Measurements from ENCODE around the gene BCL2L14.
"Not testable (repeated sequence)": the region's sequence is repeated elsewhere in the genome, so short reads cannot be mapped to it uniquely, and the experiment has no call there.

The BCL2L14 gene

GRCh38 chr12:12107678-12108077, 36.9 kb downstream of the BCL2L14 start:
- no peak for DNase-seq (ENCODE audit: low read depth, low spot score)
- H3K9ac ChIP-seq (ENCODE audit: insufficient read length), result no peak overlapping the region
- H3K9me3 ChIP-seq (ENCODE audit: low read depth, low read length), result peaks cover 9% of the 10 kb centered on the region; the same call in 1 of the 2 replicates
- no peak for TF ChIP-seq FOXP2 (optimal IDR thresholded peaks at IDR 0.05; ENCODE audit: control extremely low read depth, extremely low read length, insufficient read depth)
- no peak for TF ChIP-seq POLR2AphosphoS5 (IDR thresholded peaks at IDR 0.05; ENCODE audit: borderline replicate concordance, low read depth, low read length)
- no peak for TF ChIP-seq EZH2 (IDR thresholded peaks at IDR 0.05)
- H3K4me3 ChIP-seq, result no peak overlapping the region
- no peaks in the 10 kb centered on the region; the same call in 1 of the 2 replicates for H3K36me3 ChIP-seq (ENCODE audit: insufficient read depth, low read length)
- H3K27ac ChIP-seq, result no peak overlapping the region

DNA sequence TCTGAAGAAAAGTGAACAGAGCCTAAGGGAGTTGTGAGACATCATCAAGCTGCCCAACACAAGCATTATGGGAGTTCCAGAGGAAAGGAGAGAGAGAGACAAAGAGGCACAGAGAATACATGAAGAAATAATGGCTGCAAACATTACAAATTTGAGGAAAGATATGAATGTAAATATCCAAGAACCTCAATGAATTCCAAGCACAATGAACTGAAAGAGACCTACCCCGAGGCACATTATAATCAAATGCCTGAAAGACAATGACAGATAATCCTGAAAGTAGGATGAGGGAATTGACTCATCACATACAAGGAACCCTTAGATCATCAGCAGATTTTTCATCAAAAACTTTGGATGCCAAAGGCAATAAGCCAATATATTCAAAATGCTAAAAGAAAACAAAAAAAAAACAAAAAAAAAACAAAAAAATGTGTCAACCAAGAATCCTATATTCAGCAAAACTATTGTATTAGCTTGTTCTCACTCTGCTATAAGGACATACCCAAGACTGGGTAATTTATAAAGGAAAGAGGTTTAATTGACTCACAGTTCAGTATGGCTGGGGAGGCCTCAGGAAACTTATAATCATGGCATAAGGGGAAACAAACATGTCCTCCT, 37.8 kb downstream of the BCL2L14 start:
- Histone ChIP-seq H3K36me3 (ENCODE audit: insufficient read depth, low read length) (no peaks in the 10 kb centered on the region; the same call in 1 of the 2 replicates), H3K4me3 (no peak overlapping the region), H3K9ac (ENCODE audit: insufficient read length) (no peak overlapping the region), H3K27ac (no peak overlapping the region), H3K9me3 (ENCODE audit: low read depth, low read length) (peaks cover 9% of the 10 kb centered on the region; the same call in 1 of the 2 replicates)
- TF ChIP-seq EZH2 (IDR thresholded peaks at IDR 0.05), result no peak
- TF ChIP-seq POLR2AphosphoS5 (IDR thresholded peaks at IDR 0.05; ENCODE audit: borderline replicate concordance, low read depth, low read length), result no peak
- TF ChIP-seq FOXP2 (optimal IDR thresholded peaks at IDR 0.05; ENCODE audit: control extremely low read depth, extremely low read length, insufficient read depth), result no peak
- no peak for DNase-seq (ENCODE audit: low read depth, low spot score)

GRCh38 chr12:12110923-12111555, 40.3 kb downstream of the BCL2L14 start:
- not testable (repeated sequence) for DNase-seq (ENCODE audit: low read depth, low spot score); H3K27ac ChIP-seq; H3K36me3 ChIP-seq (ENCODE audit: insufficient read depth, low read length); H3K9ac ChIP-seq (ENCODE audit: insufficient read length); H3K4me3 ChIP-seq; H3K9me3 ChIP-seq (ENCODE audit: low read depth, low read length)

- no peak overlapping the region for H3K4me3 ChIP-seq
- H3K9me3 ChIP-seq (ENCODE audit: low read depth, low read length), result no peaks in the 10 kb centered on the region
- peaks cover 13% of the 10 kb centered on the region for H3K36me3 ChIP-seq (ENCODE audit: insufficient read depth, low read length)
- TF ChIP-seq POLR2AphosphoS5 (IDR thresholded peaks at IDR 0.05; ENCODE audit: borderline replicate concordance, low read depth, low read length) (no peak), EZH2 (IDR thresholded peaks at IDR 0.05) (no peak)
- no peak for DNase-seq (ENCODE audit: low read depth, low spot score)
- no peak overlapping the region for H3K9ac ChIP-seq (ENCODE audit: insufficient read length)
- H3K27ac ChIP-seq, result no peak overlapping the region
Observed at GRCh38 chr12:12115514-12115913, 44.8 kb downstream of the BCL2L14 start.

DNA sequence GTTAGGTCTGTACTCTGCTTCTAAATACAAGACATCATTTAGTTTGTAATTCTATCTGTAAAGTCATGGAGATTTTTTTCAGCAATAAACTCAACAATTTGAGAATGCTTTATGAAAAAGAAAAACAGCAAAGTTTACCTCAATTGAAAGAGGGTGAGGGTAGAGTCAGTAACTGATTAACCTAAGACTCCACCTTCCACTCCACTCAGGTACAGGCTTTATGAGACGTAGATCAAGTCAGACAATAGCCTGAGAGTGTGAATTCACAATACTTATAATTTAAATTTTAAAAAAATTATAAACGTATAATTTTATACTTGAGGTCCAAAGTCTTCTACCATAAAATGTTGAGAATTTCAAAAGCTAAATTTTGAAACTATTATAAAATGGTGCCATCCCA, 45.9 kb downstream of the BCL2L14 start:
- H3K9me3 ChIP-seq (ENCODE audit: low read depth, low read length), result no peaks in the 10 kb centered on the region
- H3K27ac ChIP-seq, result no peak overlapping the region
- no peak overlapping the region for H3K9ac ChIP-seq (ENCODE audit: insufficient read length)
- DNase-seq (ENCODE audit: low read depth, low spot score), result no peak
- TF ChIP-seq POLR2AphosphoS5 (IDR thresholded peaks at IDR 0.05; ENCODE audit: borderline replicate concordance, low read depth, low read length), result no peak
- TF ChIP-seq EZH2 (IDR thresholded peaks at IDR 0.05), result no peak
- no peak for TF ChIP-seq FOXP2 (optimal IDR thresholded peaks at IDR 0.05; ENCODE audit: control extremely low read depth, extremely low read length, insufficient read depth)
- no peak overlapping the region for H3K4me3 ChIP-seq
- H3K36me3 ChIP-seq (ENCODE audit: insufficient read depth, low read length), result peaks cover 21% of the 10 kb centered on the region

DNA sequence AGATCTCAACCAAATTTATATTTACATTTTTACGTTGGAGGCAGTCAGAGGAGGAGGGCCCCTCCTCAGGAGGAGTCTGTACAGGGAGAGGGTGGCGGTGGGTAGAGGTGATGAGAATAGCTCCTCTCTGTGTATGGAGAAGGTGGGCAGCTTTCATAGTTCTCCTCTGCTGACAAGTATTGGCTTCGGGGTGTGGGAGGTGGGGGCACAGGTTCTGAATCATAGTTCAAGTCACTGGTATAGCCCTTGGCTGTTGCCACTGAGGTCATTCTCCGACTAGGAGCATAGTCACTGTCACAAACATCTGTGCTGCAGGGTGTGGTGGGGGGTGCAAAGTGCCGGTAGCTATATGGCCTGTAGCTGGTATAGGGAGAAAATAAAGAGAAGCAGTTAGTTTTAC, 50.3 kb downstream of the BCL2L14 start:
- Histone ChIP-seq H3K9ac (ENCODE audit: insufficient read length) (no peak overlapping the region), H3K9me3 (ENCODE audit: low read depth, low read length) (no peaks in the 10 kb centered on the region), H3K36me3 (ENCODE audit: insufficient read depth, low read length) (peaks cover 52% of the 10 kb centered on the region), H3K4me3 (no peak overlapping the region), H3K27ac (no peak overlapping the region)
- DNase-seq (ENCODE audit: low read depth, low spot score), result no peak
- no peak for TF ChIP-seq POLR2AphosphoS5 (IDR thresholded peaks at IDR 0.05; ENCODE audit: borderline replicate concordance, low read depth, low read length)
- no peak for TF ChIP-seq EZH2 (IDR thresholded peaks at IDR 0.05)

DNA sequence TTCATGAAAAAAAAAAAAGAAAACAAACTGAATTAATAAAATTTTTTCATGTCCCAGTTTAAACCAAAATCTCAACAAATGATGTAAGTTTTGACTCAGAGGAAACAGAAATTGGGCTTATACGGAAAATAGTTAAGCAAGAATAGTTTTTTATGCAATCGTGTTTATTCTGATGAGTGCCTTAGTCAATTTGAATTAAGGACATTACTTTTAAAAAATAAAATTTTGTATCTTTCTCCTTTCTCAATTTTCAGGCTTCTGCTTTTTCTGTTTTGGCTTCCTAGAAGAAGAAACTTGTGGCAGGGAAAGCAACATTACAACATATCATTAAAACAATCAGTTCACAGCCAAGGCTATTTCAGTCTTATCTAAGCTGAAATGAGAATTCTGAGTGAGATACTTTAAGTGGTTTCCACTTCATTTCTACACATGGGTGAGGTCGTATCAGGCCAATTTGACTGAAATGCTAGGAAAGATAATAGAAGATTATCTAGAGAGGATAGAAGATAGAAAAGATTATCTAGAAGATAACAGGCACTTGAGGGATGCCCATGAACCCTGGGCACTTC, 52.4 kb downstream of the BCL2L14 start:
- no peak overlapping the region for H3K4me3 ChIP-seq
- no peaks in the 10 kb centered on the region for H3K9me3 ChIP-seq (ENCODE audit: low read depth, low read length)
- H3K36me3 ChIP-seq (ENCODE audit: insufficient read depth, low read length), result peaks cover 61% of the 10 kb centered on the region
- no peak for DNase-seq (ENCODE audit: low read depth, low spot score)
- no peak overlapping the region for H3K9ac ChIP-seq (ENCODE audit: insufficient read length)
- H3K27ac ChIP-seq, result no peak overlapping the region
- no peak for TF ChIP-seq FOXP2 (optimal IDR thresholded peaks at IDR 0.05; ENCODE audit: control extremely low read depth, extremely low read length, insufficient read depth)
- TF ChIP-seq POLR2AphosphoS5 (IDR thresholded peaks at IDR 0.05; ENCODE audit: borderline replicate concordance, low read depth, low read length), result no peak
- no peak for TF ChIP-seq EZH2 (IDR thresholded peaks at IDR 0.05)

DNA sequence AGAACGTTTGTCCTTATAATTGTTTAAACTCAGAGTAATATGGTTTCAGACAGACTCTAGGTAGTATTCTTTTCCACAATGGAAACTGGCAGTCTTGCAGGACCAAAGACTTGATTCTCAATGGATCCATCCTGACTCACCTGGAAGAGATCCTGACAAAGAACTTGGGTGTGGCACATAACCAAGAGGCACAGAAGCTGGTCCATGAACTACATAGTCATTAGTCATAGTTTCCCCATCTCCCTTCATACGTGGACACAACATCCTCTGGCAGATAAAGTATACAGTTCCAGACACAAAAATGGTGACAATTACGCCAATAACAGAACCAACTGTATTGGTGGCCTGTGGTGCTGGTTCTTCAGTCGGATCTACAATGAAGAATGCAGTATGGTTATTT, 55.8 kb downstream of the BCL2L14 start:
- peaks cover 54% of the 10 kb centered on the region for H3K36me3 ChIP-seq (ENCODE audit: insufficient read depth, low read length)
- no peak for TF ChIP-seq POLR2AphosphoS5 (IDR thresholded peaks at IDR 0.05; ENCODE audit: borderline replicate concordance, low read depth, low read length)
- TF ChIP-seq FOXP2 (optimal IDR thresholded peaks at IDR 0.05; ENCODE audit: control extremely low read depth, extremely low read length, insufficient read depth), result no peak
- TF ChIP-seq EZH2 (IDR thresholded peaks at IDR 0.05), result no peak

DNA sequence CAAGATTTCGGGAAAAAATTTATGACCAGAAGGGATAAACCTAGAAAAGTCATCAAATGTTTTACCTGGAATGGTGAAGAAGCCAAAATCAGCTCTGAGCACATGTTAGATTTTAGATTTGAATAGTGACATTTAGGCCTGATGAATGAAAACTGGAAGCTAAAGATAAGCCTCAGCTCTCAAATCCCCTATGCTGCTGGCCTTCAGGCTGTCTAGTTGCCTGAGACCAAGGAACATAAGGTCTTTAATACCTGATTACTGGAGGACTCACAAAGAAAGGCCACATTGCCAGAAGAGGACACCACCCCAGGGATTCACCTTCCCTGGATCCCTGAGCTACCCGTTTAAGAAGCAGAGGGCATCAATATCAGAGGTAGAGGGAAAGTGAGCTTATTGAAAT, 56.6 kb downstream of the BCL2L14 start:
- H3K27ac ChIP-seq, result no peak overlapping the region
- no peak for DNase-seq (ENCODE audit: low read depth, low spot score)
- TF ChIP-seq EZH2 (IDR thresholded peaks at IDR 0.05) (no peak), POLR2AphosphoS5 (IDR thresholded peaks at IDR 0.05; ENCODE audit: borderline replicate concordance, low read depth, low read length) (no peak), FOXP2 (optimal IDR thresholded peaks at IDR 0.05; ENCODE audit: control extremely low read depth, extremely low read length, insufficient read depth) (no peak)
- peaks cover 53% of the 10 kb centered on the region for H3K36me3 ChIP-seq (ENCODE audit: insufficient read depth, low read length)
- H3K9me3 ChIP-seq (ENCODE audit: low read depth, low read length), result no peaks in the 10 kb centered on the region
- no peak overlapping the region for H3K4me3 ChIP-seq
- no peak overlapping the region for H3K9ac ChIP-seq (ENCODE audit: insufficient read length)

More for the DNA sequence above, 55.8 kb downstream of the BCL2L14 start:
- H3K9me3 ChIP-seq (ENCODE audit: low read depth, low read length), result no peaks in the 10 kb centered on the region
- H3K4me3 ChIP-seq, result no peak overlapping the region
- no peak overlapping the region for H3K9ac ChIP-seq (ENCODE audit: insufficient read length)
- no peak overlapping the region for H3K27ac ChIP-seq
- no peak for DNase-seq (ENCODE audit: low read depth, low spot score)
